Inferior parietal cortex (tissue), 1 donor: Measurements from ENCODE around the gene GTF2F2.

ENCODE experiments used
- DNase-seq: peaks from one replicate; pipeline ENCODE4 v3.0.0-alpha.2; 2016; ENCODE audit errors: extremely low spot score

GTF2F2 gene

GRCh38 chr13:45300190-45300985, 180.1 kb downstream of the GTF2F2 start:
- no peak for DNase-seq

- no peak for DNase-seq
Measured at GRCh38 chr13:45301263-45301662, 181.0 kb downstream of the GTF2F2 start.

GRCh38 chr13:45302507-45302906, 182.2 kb downstream of the GTF2F2 start:
- DNase-seq: no peak

GRCh38 chr13:45303026-45303425, 182.7 kb downstream of the GTF2F2 start:
- no peak for DNase-seq

GRCh38 chr13:45303866-45304265, 183.6 kb downstream of the GTF2F2 start:
- DNase-seq: no peak

- no peak for DNase-seq
Measured at GRCh38 chr13:45305079-45305478, 184.8 kb downstream of the GTF2F2 start.

- no peak for DNase-seq
Measured at GRCh38 chr13:45306966-45307365, 186.7 kb downstream of the GTF2F2 start.

GRCh38 chr13:45310341-45311131, 190.2 kb downstream of the GTF2F2 start:
- DNase-seq: no peak

GRCh38 chr13:45314822-45315221, 194.5 kb downstream of the GTF2F2 start:
- DNase-seq: no peak

- no peak for DNase-seq
Measured at GRCh38 chr13:45315520-45316167, 195.3 kb downstream of the GTF2F2 start.

GRCh38 chr13:45316338-45316737, 196.0 kb downstream of the GTF2F2 start:
- no peak for DNase-seq

GRCh38 chr13:45316996-45317395, 196.7 kb downstream of the GTF2F2 start:
- DNase-seq: no peak

- no peak for DNase-seq
Measured at GRCh38 chr13:45320876-45321629, 200.7 kb downstream of the GTF2F2 start.

- no peak for DNase-seq
Measured at GRCh38 chr13:45325806-45326205, 205.5 kb downstream of the GTF2F2 start.

GRCh38 chr13:45327253-45327955, 207.1 kb downstream of the GTF2F2 start:
- no peak for DNase-seq

- DNase-seq: no peak
Measured at GRCh38 chr13:45328661-45329111, 208.4 kb downstream of the GTF2F2 start.

GRCh38 chr13:45331123-45331619, 210.9 kb downstream of the GTF2F2 start:
- DNase-seq: no peak

- DNase-seq: no peak
Measured at GRCh38 chr13:45331692-45332035, 211.4 kb downstream of the GTF2F2 start.

- no peak for DNase-seq
Measured at GRCh38 chr13:45332036-45332830, 211.9 kb downstream of the GTF2F2 start.

GRCh38 chr13:45332831-45333219, 212.5 kb downstream of the GTF2F2 start:
- no peak for DNase-seq
